IPS DF 6.9 (cell line): ENCODE results near the gene PTPN20.

Experiments
- DNase-seq: peaks from one replicate; pipeline ENCODE4 v3.0.0-alpha.2; 2013; ENCODE audit warnings: low read depth, low spot score
- H3K27ac ChIP-seq: one replicate; pipeline ENCODE4 v1.5.1; 2013; ENCODE audit warnings: low read length, control low read depth
- H3K27me3 ChIP-seq: 2 replicates; pipeline ENCODE4 v1.6.1; 2013; ENCODE audit warnings: mild to moderate bottlenecking, low read length; ENCODE audit not compliant: control insufficient read depth, insufficient read depth
- H3K36me3 ChIP-seq: 2 replicates; pipeline ENCODE4 v1.6.1; 2013; ENCODE audit warnings: low read length; ENCODE audit not compliant: control insufficient read depth, insufficient read depth
- H3K4me1 ChIP-seq: 2 replicates; pipeline ENCODE4 v1.6.1; 2013; ENCODE audit warnings: low read length; ENCODE audit not compliant: control insufficient read depth, insufficient read depth
- H3K4me3 ChIP-seq: 2 replicates; pipeline ENCODE4 v1.5.1; 2013; ENCODE audit warnings: mild to moderate bottlenecking, low read length
- H3K9me3 ChIP-seq: 2 replicates; pipeline ENCODE4 v1.6.1; 2013; ENCODE audit warnings: low read length, inconsistent platforms; ENCODE audit not compliant: control insufficient read depth, insufficient read depth
- WGBS: extraction: QIAGEN DNeasy Blood & Tissue Kit; methylation state at CpG from one replicate; pipeline ENCODE4 v1.1.7; 2013; ENCODE audit warnings: mixed read lengths, missing lambda C conversion rate; ENCODE audit not compliant: insufficient read length, insufficient coverage; 5-methylcytosine and 5-hydroxymethylcytosine counted together

PTPN20 gene

GRCh38 chr10:47050618-47051455 lies 139.6 kb downstream of the PTPN20 start:
- no peak overlapping the region for H3K27ac ChIP-seq
- WGBS = no CpG with 5 or more reads among the region's 16 CpGs
- H3K4me1 ChIP-seq = no peaks in the 10 kb centered on the region
- H3K4me3 ChIP-seq = no peak overlapping the region
- H3K36me3 ChIP-seq = no peaks in the 10 kb centered on the region
- H3K27me3 ChIP-seq = no peaks in the 10 kb centered on the region
- no peaks in the 10 kb centered on the region for H3K9me3 ChIP-seq
- no peak for DNase-seq

GRCh38 chr10:47051741-47052238 lies 140.6 kb downstream of the PTPN20 start:
- H3K4me1 ChIP-seq = no peaks in the 10 kb centered on the region
- H3K27ac ChIP-seq = no peak overlapping the region
- H3K27me3 ChIP-seq = no peaks in the 10 kb centered on the region
- H3K4me3 ChIP-seq = no peak overlapping the region
- H3K9me3 ChIP-seq = no peaks in the 10 kb centered on the region
- DNase-seq = no peak
- no peaks in the 10 kb centered on the region for H3K36me3 ChIP-seq
- no CpG with 5 or more reads among the region's 5 CpGs for WGBS
